ENCODE data around the gene NEURL4. TPM values are rescaled to one million over a fixed set of nuclear protein-coding genes. Genes with fewer than 3 reads are reported as not detected.

NEURL4 gene
- total and polyA plus RNA-seq, 8 donors: 6.9 to 84.0 (median 24.8) TPM

- peaks cover 46 to 68% (median 61%) of the 10 kb centered on the region in 4 donors for H3K4me1 ChIP-seq
- WGBS, 5 donors: 42 to 49% (median 46%) methylated on average over 9 of the region's 9 CpGs
- DNase-seq: no peak
- H3K27me3 ChIP-seq: no peaks in the 10 kb centered on the region
- intact Hi-C loops (cut with DNase I; ENCODE audit: low total_unique reads): no loop called here
- peak overlapping the region; percentile 94 to 100 (median 97) for H3K27ac ChIP-seq
- TF ChIP-seq POLR2A (IDR thresholded peaks at IDR 0.05): no peak
- no peak for TF ChIP-seq POLR2AphosphoS5 (IDR thresholded peaks at IDR 0.05)
- TF ChIP-seq CTCF (IDR thresholded peaks at IDR 0.05): no peak
- TF ChIP-seq EP300 (IDR thresholded peaks at IDR 0.05): no peak
- H3K4me3 ChIP-seq: peak overlapping the region; percentile 83 to 99 (median 94)
- H3K9me3 ChIP-seq: no peaks in the 10 kb centered on the region
- peaks cover 62 to 82% (median 74%) of the 10 kb centered on the region in 4 donors for H3K36me3 ChIP-seq
Measured at GRCh38 chr17:7313890-7314718, 15.0 kb downstream of the NEURL4 start.

- Histone ChIP-seq H3K36me3 (peaks cover 56 to 74% (median 66%) of the 10 kb centered on the region in 4 donors), H3K4me3 (peak overlapping the region in 2 of 4 donors; percentile 95 to 99), H3K4me1 (peaks cover 49 to 75% (median 65%) of the 10 kb centered on the region in 4 donors), H3K9me3 (no peaks in the 10 kb centered on the region), H3K27me3 (no peaks in the 10 kb centered on the region), H3K27ac (peak overlapping the region in 3 of 5 donors; percentile 29 to 100 (median 46))
- no peak for DNase-seq
- intact Hi-C loops (cut with DNase I; ENCODE audit: low total_unique reads): no loop called here
- TF ChIP-seq EP300 (IDR thresholded peaks at IDR 0.05) (no peak), CTCF (IDR thresholded peaks at IDR 0.05) (peak in 1 of 7 experiments; percentile 11)
- 80 to 88% (median 83%) methylated on average over 7 of the region's 7 CpGs for WGBS, 5 donors
Measured at GRCh38 chr17:7313088-7313889, 15.8 kb downstream of the NEURL4 start.

GRCh38 chr17:7312432-7313087, 16.6 kb downstream of the NEURL4 start:
- Histone ChIP-seq H3K4me3 (peak overlapping the region in 1 of 4 donors; percentile 1), H3K4me1 (peaks cover 49 to 75% (median 65%) of the 10 kb centered on the region in 4 donors), H3K27ac (peak overlapping the region in 2 of 5 donors; percentile 46 to 100), H3K27me3 (no peaks in the 10 kb centered on the region), H3K36me3 (peaks cover 49 to 67% (median 58%) of the 10 kb centered on the region in 4 donors), H3K9me3 (no peaks in the 10 kb centered on the region)
- intact Hi-C loops (cut with DNase I; ENCODE audit: low total_unique reads): no loop called here
- WGBS, 5 donors: 66 to 79% (median 75%) methylated on average over 7 of the region's 7 CpGs
- TF ChIP-seq EP300 (IDR thresholded peaks at IDR 0.05) (no peak), CTCF (IDR thresholded peaks at IDR 0.05) (no peak), POLR2A (IDR thresholded peaks at IDR 0.05) (no peak), POLR2AphosphoS5 (IDR thresholded peaks at IDR 0.05) (no peak)
- no peak for DNase-seq

Data from stomach (tissue), 9 donors.